Measurements from ENCODE around the gene NELL1. TPM values are rescaled to one million over a fixed set of nuclear protein-coding genes. Genes with fewer than 3 reads are reported as not detected.

NELL1 gene
- total RNA-seq, 1 experiment from 2014 or later, result 0.22 TPM

- peaks cover 70% of the 10 kb centered on the region for H3K27me3 Mint-ChIP-seq (ENCODE audit: low read depth)
- no peak overlapping the region for H3K27ac Mint-ChIP-seq
- no peak for TF ChIP-seq CTCF (conservative IDR thresholded peaks at IDR 0.05)
- no peaks in the 10 kb centered on the region for H3K79me1 ChIP-seq (ENCODE audit: insufficient read depth, low read depth, low read length, poor library complexity, severe bottlenecking)
- peaks cover 21% of the 10 kb centered on the region for H3K23me2 ChIP-seq (ENCODE audit: insufficient read length, low read depth, low read length, poor library complexity, severe bottlenecking)
- H3K4me1 ChIP-seq (ENCODE audit: insufficient read depth, low read length), result no peaks in the 10 kb centered on the region
- H2BK120ac ChIP-seq (ENCODE audit: low read depth, low read length, poor library complexity, severe bottlenecking), result no peak overlapping the region
- no peak overlapping the region for H3K18ac ChIP-seq (ENCODE audit: insufficient read length, low read depth, low read length)
- H3K4me1 Mint-ChIP-seq, result peaks cover 38% of the 10 kb centered on the region in 2 experiments
- H3K56ac ChIP-seq (ENCODE audit: insufficient read length, low read depth, low read length), result no peak overlapping the region
- no peak overlapping the region for H2BK20ac ChIP-seq (ENCODE audit: low read depth, low read length, poor library complexity, severe bottlenecking)
- H3K4me3 Mint-ChIP-seq, result peak overlapping the region; percentile 72 to 79
- no peak overlapping the region for H3K14ac ChIP-seq (ENCODE audit: insufficient read depth, low read length)
- H4K20me1 ChIP-seq (ENCODE audit: control insufficient read depth, insufficient read depth, insufficient read length), result no peaks in the 10 kb centered on the region
- H2AK5ac ChIP-seq (ENCODE audit: insufficient read length, low read length), result no peak overlapping the region
- no peak overlapping the region for H3K23ac ChIP-seq (ENCODE audit: insufficient read length, low read depth, low read length)
- H2BK12ac ChIP-seq (ENCODE audit: insufficient read length, low read depth, low read length), result no peak overlapping the region
- no peak overlapping the region for H4K8ac ChIP-seq (replicated peaks; ENCODE audit: insufficient read length, low read depth, low read length)
- DNase-seq, result peak; percentile 45
- H3K9me3 ChIP-seq (ENCODE audit: control insufficient read depth, low read depth, low read length), result no peaks in the 10 kb centered on the region
- H4K91ac ChIP-seq (ENCODE audit: insufficient read length, low read depth, low read length), result no peak overlapping the region
- no peak overlapping the region for H2BK15ac ChIP-seq (ENCODE audit: low read depth, low read length)
- H4K5ac ChIP-seq (ENCODE audit: insufficient read length, low read depth, low read length), result no peak overlapping the region
- no peaks in the 10 kb centered on the region; a peak in 1 of 7 replicates for H3K36me3 Mint-ChIP-seq (ENCODE audit: insufficient read depth in 1 of 3, low read depth in 3 of 3)
- H3K27me3 ChIP-seq (ENCODE audit: insufficient read depth, low read length), result peaks cover 54% of the 10 kb centered on the region
- no peak overlapping the region for H3K9ac ChIP-seq (ENCODE audit: extremely low read depth, insufficient read length, low read length)
- no peak overlapping the region for H2BK5ac ChIP-seq (ENCODE audit: insufficient read length, low read length)
- no CpG with 5 or more reads among the region's 21 CpGs for WGBS (ENCODE audit: extremely low coverage, insufficient read length, low lambda C conversion rate)
- no peaks in the 10 kb centered on the region for H3K79me2 ChIP-seq (ENCODE audit: insufficient read depth, low read length)
- no peaks in the 10 kb centered on the region; a peak in 2 of 5 replicates for H3K9me3 Mint-ChIP-seq
- H2AFZ ChIP-seq (ENCODE audit: low read length), result no peak overlapping the region
- H3K27ac ChIP-seq (ENCODE audit: insufficient read length, low read depth, low read length), result no peak overlapping the region
- no peak overlapping the region for H3K4ac ChIP-seq (ENCODE audit: low read depth, low read length)
- peak overlapping the region; percentile 93 for H3K4me2 ChIP-seq (ENCODE audit: insufficient read depth, insufficient read length, low read length)
- no peak overlapping the region for H3T11ph ChIP-seq (ENCODE audit: low read length)
Observed at GRCh38 chr11:20670932-20671403, 1.6 kb downstream of the NELL1 start.

Data from H9 (cell line).